Ectodermal cell (in vitro differentiated cells): ENCODE results near the gene MIF.
"Not testable (repeated sequence)": the region's sequence is repeated elsewhere in the genome, so short reads cannot be mapped to it uniquely, and the experiment has no call there.

ENCODE experiments used
- H3K27ac ChIP-seq: 2 replicates; pipeline ENCODE4 v1.7.0; 2013; ENCODE audit warnings: mild to moderate bottlenecking, low read depth, low read length; ENCODE audit not compliant: insufficient read depth, poor library complexity, severe bottlenecking
- H3K27me3 ChIP-seq: 2 replicates; pipeline ENCODE4 v1.7.0; 2013; ENCODE audit warnings: mild to moderate bottlenecking, low read length; ENCODE audit not compliant: insufficient read depth, control insufficient read depth, poor library complexity, severe bottlenecking
- H3K36me3 ChIP-seq: one replicate; pipeline ENCODE4 v1.7.0; 2013; ENCODE audit warnings: low read length; ENCODE audit not compliant: control insufficient read depth, insufficient read depth
- H3K4me1 ChIP-seq: one replicate; pipeline ENCODE4 v1.7.0; 2013; ENCODE audit warnings: low read length; ENCODE audit not compliant: control insufficient read depth, insufficient read depth
- H3K4me3 ChIP-seq: 2 replicates; pipeline ENCODE4 v1.7.0; 2013; ENCODE audit warnings: low read depth, low read length, control low read depth; ENCODE audit not compliant: insufficient read depth
- H3K9me3 ChIP-seq: 2 replicates; pipeline ENCODE4 v1.7.0; 2013; ENCODE audit warnings: mild to moderate bottlenecking, low read length, moderate library complexity; ENCODE audit not compliant: control insufficient read depth
- WGBS, 2 experiments: methylation state at CpG; one replicate each; pipeline ENCODE4 v1.1.7; 2013; ENCODE audit warnings: missing lambda C conversion rate in 2 of 2; 5-methylcytosine and 5-hydroxymethylcytosine counted together

MIF gene

GRCh38 chr22:23856721-23857605 is 37.2 kb upstream of the MIF start:
- peaks cover 4% of the 10 kb centered on the region for H3K4me1 ChIP-seq
- no peaks in the 10 kb centered on the region for H3K36me3 ChIP-seq
- no peaks in the 10 kb centered on the region for H3K9me3 ChIP-seq
- H3K4me3 ChIP-seq: peak overlapping the region; percentile 94
- H3K27me3 ChIP-seq: peaks cover 11% of the 10 kb centered on the region
- H3K27ac ChIP-seq: peak overlapping the region; percentile 74
- 2% methylated on average over 54 of the region's 58 CpGs for whole genome bisulfite sequencing, 2 experiments

GRCh38 chr22:23857606-23858483 is 36.3 kb upstream of the MIF start, which contains the start of gene SLC2A11:
Gene SLC2A11, plus strand, starts transcription at chr22:23857875. Its CDS starts 125 bp downstream, at chr22:23858000.
- Histone ChIP-seq H3K27me3 (peaks cover 7% of the 10 kb centered on the region), H3K9me3 (no peaks in the 10 kb centered on the region), H3K36me3 (no peaks in the 10 kb centered on the region), H3K4me3 (peak within 1 kb of the TSS; percentile 94), H3K4me1 (peaks cover 4% of the 10 kb centered on the region), H3K27ac (peak within 1 kb of the TSS; percentile 74)
- 1% methylated on average over 60 of the region's 60 CpGs for WGBS, 2 experiments

GRCh38 chr22:23858484-23858815 is 35.7 kb upstream of the MIF start:
- Histone ChIP-seq H3K4me3 (peak overlapping the region; percentile 94), H3K9me3 (no peaks in the 10 kb centered on the region), H3K4me1 (peaks cover 4% of the 10 kb centered on the region), H3K36me3 (no peaks in the 10 kb centered on the region), H3K27ac (no peak overlapping the region), H3K27me3 (peaks cover 7% of the 10 kb centered on the region)
- 25 to 26% methylated on average over 3 of the region's 7 CpGs for WGBS, 2 experiments

- peaks cover 7% of the 10 kb centered on the region for H3K27me3 ChIP-seq
- H3K4me1 ChIP-seq: peaks cover 4% of the 10 kb centered on the region
- H3K9me3 ChIP-seq: no peaks in the 10 kb centered on the region
- H3K27ac ChIP-seq: no peak overlapping the region
- no peak overlapping the region for H3K4me3 ChIP-seq
- no peaks in the 10 kb centered on the region for H3K36me3 ChIP-seq
- WGBS, 2 experiments: 95% methylated on average over 4 of the region's 4 CpGs
Observed at GRCh38 chr22:23859201-23859600, 35.0 kb upstream of the MIF start.

- not testable (repeated sequence) for H3K27me3 ChIP-seq, H3K4me3 ChIP-seq, H3K9me3 ChIP-seq, H3K27ac ChIP-seq, H3K36me3 ChIP-seq, H3K4me1 ChIP-seq
- WGBS, 2 experiments: 87 to 90% methylated on average over 8 of the region's 8 CpGs
Observed at GRCh38 chr22:23860187-23860586, 34.0 kb upstream of the MIF start.

- no peaks in the 10 kb centered on the region for H3K36me3 ChIP-seq
- no peak overlapping the region for H3K4me3 ChIP-seq
- H3K9me3 ChIP-seq: no peaks in the 10 kb centered on the region
- no peaks in the 10 kb centered on the region for H3K27me3 ChIP-seq
- H3K27ac ChIP-seq: no peak overlapping the region
- whole genome bisulfite sequencing, 2 experiments: 86 to 87% methylated on average over 3 of the region's 3 CpGs
- no peaks in the 10 kb centered on the region for H3K4me1 ChIP-seq
Observed at GRCh38 chr22:23862103-23862502, 32.1 kb upstream of the MIF start.

GRCh38 chr22:23864499-23865154 is 29.6 kb upstream of the MIF start:
- not testable (repeated sequence) for H3K9me3 ChIP-seq, H3K27me3 ChIP-seq, H3K4me1 ChIP-seq, H3K4me3 ChIP-seq, H3K36me3 ChIP-seq, H3K27ac ChIP-seq
- WGBS, 2 experiments: 79 to 82% methylated on average over 10 to 11 of the region's 11 CpGs

- Histone ChIP-seq H3K27ac (no peak overlapping the region), H3K9me3 (no peaks in the 10 kb centered on the region), H3K27me3 (no peaks in the 10 kb centered on the region), H3K36me3 (no peaks in the 10 kb centered on the region), H3K4me3 (no peak overlapping the region), H3K4me1 (no peaks in the 10 kb centered on the region)
- 82 to 87% methylated on average over 4 of the region's 4 CpGs for WGBS, 2 experiments
Observed at GRCh38 chr22:23868580-23868979, 25.6 kb upstream of the MIF start.

GRCh38 chr22:23874871-23875270 is 19.3 kb upstream of the MIF start:
- Histone ChIP-seq H3K9me3 (no peaks in the 10 kb centered on the region), H3K4me1 (no peaks in the 10 kb centered on the region), H3K4me3 (no peak overlapping the region), H3K36me3 (peaks cover 5% of the 10 kb centered on the region), H3K27ac (no peak overlapping the region), H3K27me3 (no peaks in the 10 kb centered on the region)
- WGBS, 2 experiments: 92 to 93% methylated on average over 4 of the region's 4 CpGs

- H3K36me3 ChIP-seq: peaks cover 5% of the 10 kb centered on the region
- WGBS, 2 experiments: 90 to 91% methylated on average over 2 of the region's 2 CpGs
- no peaks in the 10 kb centered on the region for H3K27me3 ChIP-seq
- no peaks in the 10 kb centered on the region for H3K4me1 ChIP-seq
- H3K27ac ChIP-seq: no peak overlapping the region
- H3K9me3 ChIP-seq: no peaks in the 10 kb centered on the region
- H3K4me3 ChIP-seq: no peak overlapping the region
Observed at GRCh38 chr22:23875801-23876200, 18.4 kb upstream of the MIF start.
